ENCODE data around the gene SRPK3. TPM values are rescaled to one million over a fixed set of nuclear protein-coding genes. Genes with fewer than 3 reads are reported as not detected.

SRPK3 gene
- total RNA-seq, 1 donor, result 0.36 TPM

DNA sequence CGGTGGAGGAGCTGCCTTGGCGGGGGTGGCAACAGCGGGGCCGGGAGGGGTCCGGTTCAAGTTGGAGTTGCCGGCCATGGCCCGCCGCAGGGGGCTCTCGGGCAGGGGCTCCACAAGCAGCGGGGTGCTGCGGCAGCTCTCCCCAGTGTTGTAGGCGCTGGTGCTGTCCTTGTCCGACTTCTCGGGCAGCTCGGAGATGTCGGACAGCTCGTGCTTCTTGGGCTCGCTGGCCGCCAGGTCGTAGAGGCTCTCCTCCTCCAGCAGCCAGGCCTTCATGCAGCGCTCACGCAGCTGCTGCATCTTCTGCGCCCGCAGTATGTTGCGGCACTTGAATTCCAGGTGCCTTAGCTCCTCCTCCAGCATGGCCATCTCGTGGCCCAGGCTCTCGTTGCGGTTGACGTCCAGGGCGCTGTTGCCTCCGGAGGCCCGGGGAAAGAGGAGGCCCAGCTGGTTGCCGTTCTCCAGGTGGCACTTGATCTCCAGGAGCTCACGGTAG, 23.3 kb downstream of the SRPK3 start:
- Histone ChIP-seq H3K27me3 (ENCODE audit: insufficient read depth, low read length) (no peaks in the 10 kb centered on the region), H3K4me2 (ENCODE audit: insufficient read depth, low read length) (no peak overlapping the region), H4K20me1 (ENCODE audit: insufficient read depth, low read length) (no peaks in the 10 kb centered on the region), H3K9me3 (ENCODE audit: low read depth, low read length) (no peaks in the 10 kb centered on the region), H3K79me2 (ENCODE audit: insufficient read depth, low read length) (no peaks in the 10 kb centered on the region), H3K4me3 (ENCODE audit: insufficient read depth, low read length) (no peak overlapping the region), H3K4me1 (ENCODE audit: insufficient read depth, low read length) (no peaks in the 10 kb centered on the region), H2AFZ (ENCODE audit: low read length) (no peak overlapping the region), H3K36me3 (ENCODE audit: insufficient read depth, low read length) (no peaks in the 10 kb centered on the region), H3K27ac (ENCODE audit: low read depth, low read length) (no peak overlapping the region)
- TF ChIP-seq, protein P1, sequence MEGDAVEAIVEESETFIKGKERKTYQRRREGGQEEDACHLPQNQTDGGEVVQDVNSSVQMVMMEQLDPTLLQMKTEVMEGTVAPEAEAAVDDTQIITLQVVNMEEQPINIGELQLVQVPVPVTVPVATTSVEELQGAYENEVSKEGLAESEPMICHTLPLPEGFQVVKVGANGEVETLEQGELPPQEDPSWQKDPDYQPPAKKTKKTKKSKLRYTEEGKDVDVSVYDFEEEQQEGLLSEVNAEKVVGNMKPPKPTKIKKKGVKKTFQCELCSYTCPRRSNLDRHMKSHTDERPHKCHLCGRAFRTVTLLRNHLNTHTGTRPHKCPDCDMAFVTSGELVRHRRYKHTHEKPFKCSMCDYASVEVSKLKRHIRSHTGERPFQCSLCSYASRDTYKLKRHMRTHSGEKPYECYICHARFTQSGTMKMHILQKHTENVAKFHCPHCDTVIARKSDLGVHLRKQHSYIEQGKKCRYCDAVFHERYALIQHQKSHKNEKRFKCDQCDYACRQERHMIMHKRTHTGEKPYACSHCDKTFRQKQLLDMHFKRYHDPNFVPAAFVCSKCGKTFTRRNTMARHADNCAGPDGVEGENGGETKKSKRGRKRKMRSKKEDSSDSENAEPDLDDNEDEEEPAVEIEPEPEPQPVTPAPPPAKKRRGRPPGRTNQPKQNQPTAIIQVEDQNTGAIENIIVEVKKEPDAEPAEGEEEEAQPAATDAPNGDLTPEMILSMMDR (IDR thresholded peaks at IDR 0.05; ENCODE audit: extremely low read depth, low read depth, low read length), result no peak
- no peak for DNase-seq (ENCODE audit: insufficient read length, low spot score, missing footprints)

DNA sequence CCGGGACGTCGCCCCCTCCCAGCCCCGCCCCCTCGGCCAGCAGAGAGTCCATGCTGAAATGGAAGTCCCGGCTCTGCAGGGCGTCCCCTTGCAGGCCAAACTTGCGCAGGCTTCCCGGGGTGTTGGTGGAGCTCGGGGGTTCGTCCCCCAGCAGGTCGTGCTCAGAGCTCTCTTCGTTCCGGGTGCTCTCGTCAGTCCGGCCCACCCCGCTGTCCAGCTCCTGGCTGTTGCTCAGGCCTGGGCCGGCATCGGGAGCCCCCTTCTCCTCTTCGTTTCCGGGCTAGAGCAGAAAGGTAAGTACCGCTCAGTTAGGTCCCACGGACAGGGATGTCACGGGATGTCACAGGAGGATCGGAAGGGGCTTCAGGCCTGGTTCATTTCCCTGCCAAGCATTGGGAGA, 23.8 kb downstream of the SRPK3 start:
- H3K4me2 ChIP-seq (ENCODE audit: insufficient read depth, low read length), result no peak overlapping the region
- TF ChIP-seq, protein P1 (IDR thresholded peaks at IDR 0.05; ENCODE audit: extremely low read depth, low read depth, low read length), result no peak
- H3K36me3 ChIP-seq (ENCODE audit: insufficient read depth, low read length), result no peaks in the 10 kb centered on the region
- H2AFZ ChIP-seq (ENCODE audit: low read length), result no peak overlapping the region
- H3K4me1 ChIP-seq (ENCODE audit: insufficient read depth, low read length), result no peaks in the 10 kb centered on the region
- no peaks in the 10 kb centered on the region for H3K79me2 ChIP-seq (ENCODE audit: insufficient read depth, low read length)
- H4K20me1 ChIP-seq (ENCODE audit: insufficient read depth, low read length), result no peaks in the 10 kb centered on the region
- no peaks in the 10 kb centered on the region for H3K27me3 ChIP-seq (ENCODE audit: insufficient read depth, low read length)
- H3K9me3 ChIP-seq (ENCODE audit: low read depth, low read length), result no peaks in the 10 kb centered on the region
- no peak for DNase-seq (ENCODE audit: insufficient read length, low spot score, missing footprints)
- no peak overlapping the region for H3K4me3 ChIP-seq (ENCODE audit: insufficient read depth, low read length)
- H3K27ac ChIP-seq (ENCODE audit: low read depth, low read length), result no peak overlapping the region

DNA sequence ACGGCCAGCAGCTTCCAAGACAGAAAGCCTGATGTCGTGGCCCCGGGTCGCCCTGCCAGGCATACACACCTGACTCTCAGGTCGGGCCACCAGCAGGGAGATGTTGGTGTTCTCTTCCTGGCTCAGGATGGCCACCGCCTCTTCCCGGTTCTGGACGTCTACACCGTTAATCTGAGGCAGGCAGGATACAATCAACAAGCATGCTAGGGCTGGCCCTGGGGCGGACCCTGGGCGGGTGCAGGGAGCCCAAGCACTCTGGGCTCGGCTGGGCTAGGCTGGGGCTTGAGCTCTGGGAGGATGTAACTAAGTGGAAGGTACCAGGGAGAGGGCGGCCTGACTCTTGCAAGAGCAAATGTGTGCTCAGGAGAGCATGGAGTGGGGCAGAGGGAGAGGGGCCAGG, 24.6 kb downstream of the SRPK3 start:
- H3K4me1 ChIP-seq (ENCODE audit: insufficient read depth, low read length), result no peaks in the 10 kb centered on the region
- H3K27ac ChIP-seq (ENCODE audit: low read depth, low read length), result no peak overlapping the region
- H2AFZ ChIP-seq (ENCODE audit: low read length), result no peak overlapping the region
- no peak overlapping the region for H3K4me3 ChIP-seq (ENCODE audit: insufficient read depth, low read length)
- no peak for DNase-seq (ENCODE audit: insufficient read length, low spot score, missing footprints)
- no peak overlapping the region for H3K4me2 ChIP-seq (ENCODE audit: insufficient read depth, low read length)
- H3K36me3 ChIP-seq (ENCODE audit: insufficient read depth, low read length), result no peaks in the 10 kb centered on the region
- H4K20me1 ChIP-seq (ENCODE audit: insufficient read depth, low read length), result no peaks in the 10 kb centered on the region
- H3K79me2 ChIP-seq (ENCODE audit: insufficient read depth, low read length), result no peaks in the 10 kb centered on the region
- H3K27me3 ChIP-seq (ENCODE audit: insufficient read depth, low read length), result no peaks in the 10 kb centered on the region
- no peaks in the 10 kb centered on the region for H3K9me3 ChIP-seq (ENCODE audit: low read depth, low read length)
- TF ChIP-seq, protein P1 (IDR thresholded peaks at IDR 0.05; ENCODE audit: extremely low read depth, low read depth, low read length), result no peak

DNA sequence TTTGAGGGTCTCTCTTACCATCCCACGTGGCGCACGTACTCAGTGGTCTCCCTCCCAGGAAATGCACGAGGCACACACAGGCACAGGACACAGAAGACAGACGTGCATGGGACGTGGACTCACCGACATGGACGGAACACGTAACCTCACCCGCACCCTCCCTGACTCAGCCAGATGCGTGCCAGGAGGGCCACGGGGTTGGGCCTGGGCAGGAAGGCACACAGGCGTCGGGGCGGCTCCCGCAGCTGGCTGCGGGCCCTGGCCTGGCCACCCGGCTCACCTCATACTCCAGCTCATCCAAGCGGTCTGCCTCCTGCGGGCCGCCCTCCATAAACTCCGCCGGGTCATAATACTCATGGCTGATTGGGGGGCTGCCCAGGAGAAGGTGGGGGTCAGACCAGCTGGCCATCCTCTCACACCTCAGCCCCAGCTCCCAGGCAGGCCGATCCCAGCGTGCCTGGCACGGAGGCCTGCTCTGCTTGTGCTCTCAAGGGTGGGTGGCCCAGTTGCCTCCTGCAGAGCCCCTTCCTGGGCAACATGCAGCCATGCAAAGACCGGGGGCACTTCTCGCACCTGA, 26.2 kb downstream of the SRPK3 start:
- Histone ChIP-seq H3K9me3 (ENCODE audit: low read depth, low read length) (no peaks in the 10 kb centered on the region), H3K4me2 (ENCODE audit: insufficient read depth, low read length) (no peak overlapping the region), H3K79me2 (ENCODE audit: insufficient read depth, low read length) (no peaks in the 10 kb centered on the region), H3K27ac (ENCODE audit: low read depth, low read length) (no peak overlapping the region), H3K36me3 (ENCODE audit: insufficient read depth, low read length) (no peaks in the 10 kb centered on the region), H4K20me1 (ENCODE audit: insufficient read depth, low read length) (no peaks in the 10 kb centered on the region), H3K27me3 (ENCODE audit: insufficient read depth, low read length) (no peaks in the 10 kb centered on the region), H2AFZ (ENCODE audit: low read length) (no peak overlapping the region), H3K4me1 (ENCODE audit: insufficient read depth, low read length) (no peaks in the 10 kb centered on the region), H3K4me3 (ENCODE audit: insufficient read depth, low read length) (no peak overlapping the region)
- TF ChIP-seq, protein P1 (IDR thresholded peaks at IDR 0.05; ENCODE audit: extremely low read depth, low read depth, low read length), result no peak
- no peak for DNase-seq (ENCODE audit: insufficient read length, low spot score, missing footprints)

Measured in osteoblast (primary cell).